GM12892 (cell line): ENCODE results near the gene CDK19.

ENCODE experiments used
- POLR2A ChIP-seq: IDR thresholded peaks from 2 replicates; pipeline ENCODE4 v1.6.1; 2011; ENCODE audit warnings: low read depth, low read length, control low read depth
- TAF1 ChIP-seq: IDR thresholded peaks from 2 replicates; pipeline ENCODE4 v1.6.1; 2011; ENCODE audit warnings: low read depth, mild to moderate bottlenecking, control low read depth, low read length, borderline replicate concordance

- TF ChIP-seq TAF1 (no peak), POLR2A (no peak)
Measured at GRCh38 chr6:110646419-110646698, 168.9 kb downstream of the CDK19 start.
